COLO668 (cell line): Measurements from ENCODE around the gene MDH2.
A peak's percentile ranks its signal among the peaks of the same experiment; 100 is the strongest.
"Not testable (repeated sequence)": the region's sequence is repeated elsewhere in the genome, so short reads cannot be mapped to it uniquely, and the experiment has no call there.

Experiments used
- DNase-seq: peaks from one replicate; lab custom pipeline; 2025; ENCODE audit not compliant: unreplicated experiment; lab: John Stamatoyannopoulos, UW

MDH2 gene

GRCh38 chr7:76047811-76048667 lies at the start of gene MDH2, which contains the start of gene STYXL1:
TSS of gene MDH2 (plus strand) at chr7:76048106. CDS start at chr7:76048161, 55 bp downstream.
TSS of gene STYXL1 (minus strand) at chr7:76048000. CDS start at chr7:76030523, 17,477 bp downstream.
- peak; percentile 95 for DNase-seq

GRCh38 chr7:76000566-76000965 lies 47.3 kb upstream of the MDH2 start:
- DNase-seq, result no peak

- no peak for DNase-seq
These were observed 45.8 kb upstream of the MDH2 start for GRCh38 chr7:76002139-76002538.

GRCh38 chr7:76002822-76003221 lies 45.1 kb upstream of the MDH2 start:
- no peak for DNase-seq

GRCh38 chr7:76003351-76003750 lies 44.6 kb upstream of the MDH2 start:
- DNase-seq, result no peak

- not testable (repeated sequence) for DNase-seq
These were observed 42.9 kb upstream of the MDH2 start for GRCh38 chr7:76005004-76005403.

GRCh38 chr7:76008156-76008687 lies 39.7 kb upstream of the MDH2 start:
- DNase-seq, result no peak

- no peak for DNase-seq
These were observed 38.0 kb upstream of the MDH2 start for GRCh38 chr7:76009672-76010600.

- DNase-seq, result no peak
These were observed 36.5 kb upstream of the MDH2 start for GRCh38 chr7:76011442-76011861.

- DNase-seq, result no peak
These were observed 31.5 kb upstream of the MDH2 start for GRCh38 chr7:76016191-76016947.

GRCh38 chr7:76018520-76018919 lies 29.4 kb upstream of the MDH2 start:
- DNase-seq, result not testable (repeated sequence)

GRCh38 chr7:76020031-76020714 lies 27.7 kb upstream of the MDH2 start:
- DNase-seq, result peak; percentile 71

- no peak for DNase-seq
These were observed 25.7 kb upstream of the MDH2 start for GRCh38 chr7:76022026-76022780.

- DNase-seq, result no peak
These were observed 24.9 kb upstream of the MDH2 start for GRCh38 chr7:76023002-76023401.

GRCh38 chr7:76029682-76030081 lies 18.2 kb upstream of the MDH2 start:
- DNase-seq, result peak; percentile 71

- DNase-seq, result no peak
These were observed 15.9 kb upstream of the MDH2 start for GRCh38 chr7:76031964-76032363.

- no peak for DNase-seq
These were observed 10.6 kb upstream of the MDH2 start for GRCh38 chr7:76037310-76037709.

GRCh38 chr7:76040126-76040525 lies 7.8 kb upstream of the MDH2 start:
- no peak for DNase-seq

GRCh38 chr7:76044375-76044865 lies 3.5 kb upstream of the MDH2 start:
- no peak for DNase-seq
